HG02571 (cell line): ENCODE results near the gene ATP8A2.

ENCODE experiments used
- ATAC-seq: cut with Tn5 transposase; IDR thresholded peaks from one replicate; pipeline ENCODE4 v1.9.1; 2021; ENCODE audit warnings: mild to moderate bottlenecking, moderate library complexity; ENCODE audit not compliant: unreplicated experiment

Gene ATP8A2

DNA sequence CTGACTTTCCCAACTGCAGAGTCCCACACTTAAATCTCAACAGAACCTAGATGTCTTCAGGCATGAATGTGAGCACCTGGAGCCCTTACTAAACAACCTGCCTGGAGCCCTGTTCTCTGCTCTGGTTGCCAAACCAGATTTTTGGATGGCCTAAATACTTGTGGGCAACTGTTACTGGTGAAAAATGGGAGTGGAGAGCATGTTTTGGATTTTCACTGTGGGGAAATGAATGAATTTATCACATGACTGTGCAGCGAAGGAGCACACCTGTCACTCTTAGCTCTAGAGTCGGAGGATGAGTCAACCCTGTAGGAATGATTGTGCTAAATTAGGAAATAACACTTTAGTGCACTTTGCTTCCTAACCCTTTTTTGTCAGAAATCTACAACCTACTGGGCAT lies 649.7 kb downstream of the ATP8A2 start:
- ATAC-seq, result no peak

DNA sequence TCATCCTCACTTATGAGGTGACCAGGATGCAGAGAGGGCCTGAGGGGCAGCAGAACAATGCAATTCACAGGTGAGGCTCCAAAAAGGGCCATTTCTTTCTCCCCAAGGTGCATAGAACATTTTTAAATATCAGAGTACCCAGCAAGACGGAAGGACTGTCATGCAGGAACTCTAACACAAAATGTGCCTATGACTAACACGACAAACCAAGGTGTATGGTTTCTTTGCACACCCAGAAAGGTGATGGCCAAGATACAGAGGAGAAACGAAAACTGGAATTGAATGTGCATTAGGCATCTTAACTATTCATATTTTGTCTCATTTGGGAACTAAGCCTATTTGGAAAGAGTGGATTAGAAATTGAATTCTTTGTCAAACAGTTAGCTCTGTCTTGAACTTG lies 650.2 kb downstream of the ATP8A2 start:
- no peak for ATAC-seq

DNA sequence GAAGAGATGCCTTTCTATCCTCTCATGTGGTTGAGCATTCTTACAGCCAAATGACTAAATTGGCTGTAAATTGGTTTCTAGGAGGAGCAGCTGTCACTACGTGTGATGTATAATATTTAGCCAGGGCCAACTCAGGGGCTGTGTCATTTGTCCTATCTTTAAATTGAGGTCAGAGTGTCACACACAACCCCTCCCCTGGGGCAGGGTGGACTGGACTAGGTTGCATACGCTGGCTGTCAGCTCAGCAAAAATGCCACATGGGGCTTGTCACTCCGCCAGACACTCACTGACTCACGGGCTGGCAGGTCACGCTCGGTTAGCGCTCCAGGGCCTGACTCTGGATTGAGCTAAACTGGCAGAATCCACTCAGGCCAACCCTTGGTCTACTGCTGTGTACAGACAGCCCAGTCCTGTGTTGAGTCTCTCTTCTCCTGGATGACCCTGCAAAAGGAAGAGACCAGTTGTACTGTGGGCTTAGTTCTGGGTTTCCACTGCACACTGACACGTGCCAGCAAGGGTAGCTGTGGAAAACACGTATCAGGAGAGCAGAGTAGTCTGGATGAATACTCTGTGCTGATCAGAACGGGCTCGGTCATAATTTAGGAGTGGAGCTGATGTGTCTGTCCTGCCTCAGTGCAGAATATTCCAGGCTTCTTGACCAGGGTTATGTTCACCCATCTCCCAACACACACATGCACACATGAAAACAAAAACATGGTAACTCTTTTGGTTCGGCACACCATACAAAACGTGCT lies 650.9 kb downstream of the ATP8A2 start:
- no peak for ATAC-seq

DNA sequence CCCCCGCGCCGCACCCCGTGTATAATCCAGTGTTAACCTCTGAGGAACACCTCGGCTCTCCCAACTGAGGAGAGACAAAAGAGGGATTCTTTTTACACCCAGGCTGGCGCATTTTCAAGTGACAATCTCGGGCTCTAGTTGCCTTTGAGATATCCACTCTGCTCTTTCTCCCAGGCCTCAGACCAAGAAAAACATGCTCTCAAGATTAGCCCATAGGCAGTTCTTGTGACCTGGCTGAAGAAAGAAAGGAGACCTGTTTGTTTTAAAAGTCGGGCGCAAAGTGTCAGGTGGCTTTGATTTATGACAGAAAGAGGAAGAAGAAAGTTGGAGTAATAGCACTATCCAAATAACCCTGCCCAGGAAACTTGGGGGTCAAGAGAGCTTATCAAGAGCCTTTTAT lies 652.8 kb downstream of the ATP8A2 start:
- no peak for ATAC-seq

DNA sequence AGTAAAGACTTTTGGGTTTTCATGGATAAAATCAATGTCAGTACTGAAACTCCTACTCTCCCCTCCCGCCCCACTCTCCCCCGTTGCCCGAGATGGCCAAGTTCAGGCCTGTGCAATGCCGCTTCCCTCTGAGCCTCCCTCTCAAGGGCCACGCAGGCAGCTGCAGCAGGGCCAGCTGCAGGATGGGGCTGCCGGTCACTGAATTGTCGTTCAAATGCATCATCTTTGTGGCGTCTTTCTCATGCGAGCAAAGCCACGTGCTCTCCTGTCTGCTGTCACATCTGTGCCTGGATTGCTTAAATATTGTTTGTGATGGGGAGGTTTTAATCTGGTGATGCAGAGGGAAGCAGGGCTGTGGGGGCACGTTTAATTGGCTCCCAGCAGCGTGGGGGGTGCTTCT lies 653.4 kb downstream of the ATP8A2 start:
- no peak for ATAC-seq

DNA sequence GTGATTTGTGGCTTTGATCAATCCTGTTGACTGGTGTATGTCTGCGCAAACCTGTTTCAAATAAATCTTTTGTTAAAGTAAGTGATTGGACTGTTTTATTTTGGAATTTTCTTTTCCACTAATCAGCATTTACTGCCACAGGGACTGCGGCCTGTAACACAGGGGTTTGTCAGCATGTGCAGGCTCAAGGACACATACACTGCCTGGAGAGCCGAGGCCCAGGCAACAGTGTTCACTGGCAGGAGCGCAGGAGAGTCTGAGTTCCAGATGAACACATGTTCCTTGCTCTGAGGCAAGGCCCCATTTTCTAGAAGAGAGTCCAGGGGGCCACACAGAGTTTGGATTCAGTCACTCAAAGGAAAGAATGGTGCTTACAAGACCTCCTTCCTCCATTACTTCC lies 654.0 kb downstream of the ATP8A2 start:
- ATAC-seq, result no peak

DNA sequence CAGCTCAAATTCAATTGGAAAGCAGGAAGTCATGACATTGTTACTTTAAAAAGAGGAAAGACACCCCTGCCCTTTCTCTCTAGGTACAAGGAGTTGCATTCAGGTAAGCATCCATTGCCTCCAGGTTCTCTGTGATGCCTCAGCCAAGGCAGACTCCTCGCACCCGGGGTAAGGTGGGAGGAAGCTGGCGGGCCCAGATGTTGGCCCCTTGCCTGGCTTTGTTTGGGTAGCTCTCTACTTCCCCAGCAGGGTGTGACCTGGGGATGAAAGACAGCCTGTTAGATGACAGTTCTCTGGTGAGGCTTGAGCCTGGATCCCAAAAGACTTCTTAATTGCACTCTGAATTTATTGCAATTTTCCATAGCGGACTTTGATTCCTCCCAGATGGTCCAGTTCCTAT lies 654.4 kb downstream of the ATP8A2 start:
- no peak for ATAC-seq

DNA sequence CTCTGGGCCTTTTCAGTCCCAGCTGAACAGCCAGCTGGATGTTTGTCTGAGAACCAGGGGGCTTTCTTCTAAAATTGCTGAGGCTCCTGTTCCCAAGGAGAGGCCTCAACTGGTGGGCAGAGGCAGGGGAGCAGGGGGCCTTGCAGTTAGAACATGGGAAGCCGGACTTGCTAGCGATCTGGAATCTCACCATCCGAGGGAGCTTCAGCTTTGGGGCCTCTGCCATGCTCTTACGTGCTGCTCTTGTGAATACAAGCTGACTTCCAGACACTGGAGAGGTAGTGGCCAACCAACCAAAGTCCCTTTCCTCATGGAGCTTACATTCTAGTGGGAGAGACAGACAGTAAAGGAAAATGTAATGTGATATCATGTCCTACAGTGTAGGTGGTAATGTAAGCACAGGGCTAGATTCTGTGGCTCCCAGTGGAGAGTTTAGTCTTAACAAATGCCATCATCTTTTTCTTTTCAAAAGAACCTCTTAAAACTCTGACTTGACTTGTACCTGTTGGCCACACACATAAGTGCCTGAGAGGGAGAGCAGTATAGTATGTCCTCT lies 657.9 kb downstream of the ATP8A2 start:
- no peak for ATAC-seq

DNA sequence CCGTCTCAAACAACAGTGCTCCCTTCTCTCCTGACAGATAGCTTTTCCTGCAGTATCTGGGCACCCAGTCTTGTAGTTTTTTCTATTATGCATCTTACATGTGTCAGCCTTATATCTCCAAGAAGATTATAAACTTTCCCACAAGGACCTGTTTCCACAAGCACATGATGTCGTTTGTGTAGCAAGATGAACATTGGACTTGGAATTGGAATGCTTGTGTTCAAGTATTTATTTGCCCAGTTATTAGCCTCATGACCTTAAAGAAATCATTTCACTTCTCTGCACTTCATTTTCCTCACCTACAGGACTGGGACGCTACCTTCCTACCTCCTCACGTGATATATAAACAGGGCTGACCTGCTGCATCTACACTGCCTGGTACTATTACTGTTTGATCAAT lies 658.6 kb downstream of the ATP8A2 start:
- ATAC-seq, result no peak

DNA sequence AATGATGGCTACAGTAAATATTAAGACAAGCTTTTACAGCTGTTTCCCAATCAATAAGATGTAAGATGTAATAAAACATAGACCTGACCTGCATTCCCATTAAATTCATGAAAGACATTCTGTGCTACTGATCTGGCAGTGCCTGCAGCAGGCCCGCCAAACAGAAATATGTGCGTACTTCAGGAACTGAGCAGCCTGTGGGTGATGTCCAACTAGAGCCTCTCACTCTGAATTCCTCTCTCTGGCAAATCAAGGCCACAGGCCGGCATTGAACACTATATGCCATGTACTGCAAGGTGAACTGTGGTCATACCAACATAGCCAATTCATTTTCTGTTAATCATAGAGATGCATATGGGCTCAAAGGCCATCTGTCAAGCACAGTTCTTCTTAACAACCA lies 662.2 kb downstream of the ATP8A2 start:
- no peak for ATAC-seq

DNA sequence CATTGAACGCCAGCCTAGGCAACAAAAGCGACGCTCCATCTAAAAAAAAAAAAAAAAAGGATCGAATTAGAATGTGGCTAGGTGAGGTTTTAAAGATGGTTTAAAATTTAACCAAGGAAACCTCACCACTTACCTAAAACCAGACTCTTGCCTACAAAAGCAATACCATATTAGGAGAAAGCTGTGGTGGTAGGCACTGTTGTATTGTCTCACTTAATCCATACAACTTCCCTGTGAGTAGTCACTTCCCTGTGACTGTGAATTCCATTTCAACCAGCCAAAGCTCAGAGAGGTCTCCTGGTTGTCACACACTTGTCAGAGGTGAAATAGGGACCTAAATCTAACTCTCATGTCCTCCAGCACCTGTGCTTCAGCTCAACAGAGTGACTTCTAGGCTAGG lies 664.6 kb downstream of the ATP8A2 start:
- no peak for ATAC-seq

DNA sequence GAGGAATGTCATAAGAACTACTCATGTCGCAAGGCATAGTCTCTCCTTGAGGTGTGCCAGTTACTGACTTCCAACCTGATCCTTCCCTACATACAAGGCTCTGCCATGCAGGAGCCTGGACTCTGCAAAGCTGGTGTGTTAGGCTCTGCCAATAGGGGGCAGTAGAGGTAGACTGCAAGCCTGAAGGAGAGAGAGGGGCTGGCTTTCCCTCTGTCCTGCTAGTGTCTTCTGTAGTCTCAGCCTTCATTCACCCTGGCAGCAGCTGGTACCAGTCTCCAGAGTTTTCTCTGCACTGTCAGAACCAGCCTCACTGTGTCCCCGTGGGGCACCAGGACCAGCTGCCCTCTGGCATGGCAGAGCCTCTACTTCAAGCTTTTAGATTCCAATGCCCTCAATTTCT lies 665.5 kb downstream of the ATP8A2 start:
- no peak for ATAC-seq

DNA sequence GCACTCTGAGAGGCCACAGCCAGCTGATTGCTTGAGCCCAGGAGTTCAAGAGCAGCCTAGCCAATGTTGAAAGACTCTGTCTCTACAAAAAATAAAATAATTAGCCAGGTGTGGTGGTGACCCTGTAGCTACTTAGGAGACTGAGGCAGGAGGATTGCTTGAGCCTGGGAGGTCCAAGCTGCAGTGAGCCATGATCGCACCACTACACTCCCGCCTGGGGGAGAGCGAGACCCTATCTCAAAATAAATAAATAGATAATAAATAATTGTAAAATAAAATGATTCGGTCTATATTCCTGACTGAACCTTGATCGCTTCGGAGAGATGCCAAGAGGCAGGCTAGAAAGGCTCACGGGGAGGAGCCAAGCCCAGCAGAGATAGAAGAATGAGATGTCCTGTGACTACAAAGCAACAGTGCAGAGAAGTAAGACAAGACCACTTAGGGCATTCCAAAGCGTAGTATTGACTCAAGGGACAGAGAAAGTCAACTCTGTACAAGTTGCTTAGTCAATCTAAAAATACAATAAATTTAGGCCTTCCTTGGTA lies 667.2 kb downstream of the ATP8A2 start:
- no peak for ATAC-seq

DNA sequence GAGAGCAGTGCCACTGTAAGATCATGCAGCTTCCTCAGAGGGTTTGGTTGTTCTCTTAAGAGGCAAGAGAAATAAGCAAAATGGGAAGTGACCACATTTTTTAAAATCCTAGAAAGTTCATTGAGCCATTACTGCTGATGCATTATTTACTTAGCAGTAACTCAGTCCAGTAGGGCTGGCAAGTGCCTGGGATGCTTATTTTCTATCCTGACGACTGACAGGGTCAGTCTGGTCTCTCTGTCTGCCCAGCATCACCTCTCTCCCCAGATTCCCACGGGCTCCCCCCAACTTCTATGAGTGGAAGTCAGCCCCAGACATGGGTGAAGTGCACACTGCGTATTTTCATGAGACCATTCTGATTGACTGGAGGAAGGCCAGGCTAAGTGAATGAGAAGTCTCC lies 669.7 kb downstream of the ATP8A2 start:
- ATAC-seq, result no peak

DNA sequence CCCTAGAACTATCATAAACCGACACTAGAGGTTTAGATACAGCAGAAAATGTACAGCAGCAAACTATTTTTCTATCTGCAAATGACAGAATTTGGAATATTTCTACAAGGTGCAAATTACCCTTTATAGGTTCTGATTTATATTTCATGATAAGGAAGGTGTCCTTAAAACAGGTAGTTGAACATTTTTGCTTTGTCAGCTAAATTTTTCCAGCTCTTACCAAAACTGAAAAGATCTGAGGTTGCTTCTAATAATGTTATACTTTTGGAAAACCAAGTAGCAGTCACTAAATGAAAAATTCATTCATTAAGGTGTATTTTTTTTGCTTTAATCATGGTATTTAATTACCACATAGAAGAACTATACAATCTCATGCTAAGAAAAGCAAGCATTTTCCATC lies 671.0 kb downstream of the ATP8A2 start:
- no peak for ATAC-seq

DNA sequence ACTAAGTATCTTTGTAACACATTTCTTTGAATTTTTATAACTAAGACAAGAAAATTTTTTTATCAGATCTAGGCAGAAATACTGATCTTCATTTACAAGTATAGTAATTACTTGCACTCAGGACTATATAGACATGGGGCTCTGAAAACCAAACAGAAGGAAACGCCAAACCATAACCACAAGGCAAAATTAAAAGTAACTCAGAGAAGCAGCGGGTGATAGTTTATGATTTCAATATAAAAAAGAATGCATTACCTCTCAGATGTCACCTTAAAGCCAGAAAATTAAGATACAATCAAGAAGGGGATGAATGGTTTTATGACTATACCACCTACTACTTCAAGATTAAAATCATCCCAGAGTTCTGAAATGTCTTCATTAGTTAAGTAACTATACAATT lies 673.4 kb downstream of the ATP8A2 start:
- no peak for ATAC-seq

DNA sequence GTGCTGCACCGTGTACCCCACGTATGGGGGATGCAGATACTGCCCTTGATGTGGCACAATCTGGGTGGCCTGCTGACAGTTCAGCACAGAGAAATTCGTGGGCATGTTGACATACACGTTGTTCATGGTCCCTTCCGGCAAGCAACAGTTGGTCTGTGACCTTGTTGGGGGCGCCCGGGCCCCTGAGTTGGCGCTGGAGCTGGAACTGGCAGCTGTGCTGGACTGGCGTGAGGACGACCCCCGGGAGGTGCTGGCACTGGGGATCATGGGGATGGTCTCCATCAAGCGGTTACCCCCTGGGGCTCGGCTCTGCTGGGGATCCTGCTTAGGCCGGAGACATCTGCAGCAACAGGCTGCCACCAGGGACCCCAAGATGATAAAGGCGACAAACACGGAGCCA lies 674.9 kb downstream of the ATP8A2 start:
- ATAC-seq, result no peak

DNA sequence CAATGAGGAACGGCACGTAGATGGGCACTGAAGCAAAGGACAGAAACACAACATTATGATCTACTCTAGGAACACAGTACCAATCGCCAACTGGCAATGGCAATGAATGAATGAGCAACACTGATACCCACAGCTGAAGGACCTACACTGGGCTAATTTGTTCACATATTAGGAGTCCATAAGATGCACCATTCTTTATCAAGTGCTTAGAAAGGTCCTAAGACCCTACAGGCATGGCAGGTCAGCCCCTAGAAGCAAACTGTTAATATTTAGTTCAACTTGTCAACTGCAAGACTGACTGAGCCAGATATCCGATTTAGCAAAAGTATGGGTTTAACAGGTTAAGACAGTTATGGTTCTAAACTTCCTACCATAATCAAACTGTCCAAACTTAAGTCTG lies 675.3 kb downstream of the ATP8A2 start:
- no peak for ATAC-seq

DNA sequence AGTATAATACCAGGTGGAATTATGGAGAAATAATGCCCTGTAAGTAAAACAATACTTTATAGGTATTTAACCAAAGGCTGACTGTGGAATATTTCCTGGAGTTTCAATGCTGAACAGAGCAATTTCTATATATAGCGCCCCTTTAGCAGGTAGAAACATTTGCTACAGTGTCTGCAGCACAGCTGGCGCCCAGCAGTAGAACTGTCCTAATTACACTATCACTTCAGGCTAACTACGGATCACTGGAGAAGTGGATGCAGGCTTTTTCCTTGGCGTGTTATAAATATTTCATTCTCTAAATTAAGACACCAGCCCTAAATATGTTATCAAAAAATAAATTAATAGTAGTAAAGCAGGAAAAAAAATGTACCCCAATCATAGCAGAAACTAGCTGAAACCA lies 677.0 kb downstream of the ATP8A2 start:
- no peak for ATAC-seq

DNA sequence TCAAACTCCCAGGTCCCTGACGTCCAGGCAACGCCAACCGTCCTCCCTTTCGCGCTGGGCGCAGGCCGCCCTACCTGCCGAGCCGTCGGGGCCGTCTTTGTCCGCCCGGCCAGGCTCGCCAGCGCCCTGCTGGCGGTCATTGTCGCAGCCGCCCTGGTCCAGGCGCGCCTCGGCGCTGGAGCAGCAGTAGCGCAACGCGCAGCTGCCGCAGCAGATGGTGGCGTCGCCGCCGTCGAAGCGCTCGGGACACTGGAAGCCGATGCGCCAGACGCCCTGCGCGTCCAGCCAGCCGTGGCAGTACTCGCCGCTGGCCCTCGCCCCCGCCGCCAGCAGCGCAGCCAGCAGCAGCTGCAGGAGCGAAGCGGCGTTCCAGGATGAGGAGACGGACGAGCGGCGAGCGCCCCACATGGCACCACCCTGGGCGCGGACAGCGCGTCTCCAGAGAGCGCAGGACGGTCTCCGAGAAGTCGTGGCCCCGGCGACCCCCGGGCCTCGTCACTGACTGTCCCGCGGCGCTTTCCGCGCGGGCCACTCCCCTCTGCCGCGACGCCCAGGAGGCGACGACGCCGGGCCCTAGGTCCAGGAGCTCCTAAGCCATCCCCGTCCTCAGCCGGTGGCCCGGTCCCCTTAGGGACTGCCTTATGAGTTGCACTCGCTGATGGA lies 678.9 kb downstream of the ATP8A2 start:
- ATAC-seq, result no peak

DNA sequence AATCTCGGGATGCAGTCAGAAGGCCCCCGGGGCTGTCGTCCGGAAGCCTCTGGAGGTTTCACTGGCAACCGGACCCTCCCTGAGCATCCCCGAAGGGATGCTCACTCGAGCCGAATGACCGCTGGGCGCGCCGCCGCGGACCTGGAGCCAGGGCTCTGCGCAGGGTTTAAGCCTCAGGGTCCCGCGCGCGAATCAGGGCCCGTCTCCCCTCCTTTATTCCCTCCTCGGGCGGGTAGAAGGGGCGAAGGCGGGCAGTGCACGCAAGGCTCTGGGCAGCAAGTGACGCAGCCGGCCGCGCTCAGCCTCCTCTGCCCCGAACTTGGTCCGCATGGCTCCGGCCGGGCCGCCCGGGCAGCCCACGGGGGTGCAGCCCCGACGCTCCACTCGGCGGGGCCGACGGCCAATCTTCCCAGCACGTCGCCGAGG lies 679.5 kb downstream of the ATP8A2 start:
- no peak for ATAC-seq

DNA sequence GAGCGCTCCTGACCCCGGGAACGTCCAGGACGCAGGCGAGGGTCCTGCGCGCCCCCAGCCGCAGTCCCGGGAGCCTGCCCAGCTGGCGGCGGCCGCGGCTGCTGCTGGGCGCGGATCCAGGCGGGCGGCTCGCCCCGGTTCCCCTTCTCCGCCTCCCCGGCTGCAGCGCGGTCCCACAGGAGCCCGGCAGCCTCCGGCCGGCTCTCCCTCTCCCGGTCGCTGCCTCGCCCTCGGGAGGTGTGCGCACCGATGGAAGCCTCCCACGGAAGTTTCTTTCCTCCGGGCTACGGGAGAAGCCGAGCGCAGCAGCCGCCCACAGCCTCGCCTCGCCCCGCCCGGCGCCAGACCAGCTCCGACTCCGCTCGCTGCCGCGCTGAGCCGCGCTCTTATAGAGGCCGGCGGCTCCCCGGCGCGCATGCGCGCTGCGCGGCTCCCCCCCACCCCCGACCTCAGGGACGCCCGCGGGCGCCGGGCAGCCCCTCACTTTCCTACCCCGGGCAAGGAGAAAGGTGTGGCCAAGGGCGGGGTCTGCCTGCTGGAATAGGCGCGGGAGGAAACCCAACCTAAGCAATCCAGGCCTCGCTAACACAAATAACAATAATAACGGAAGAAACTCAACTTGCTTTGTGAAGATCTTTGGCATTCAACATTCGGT lies 680.0 kb downstream of the ATP8A2 start, which contains the start of gene SHISA2:
TSS of gene SHISA2 (minus strand) at position 360 of the 655 bp plus-strand sequence. CDS start 1,041 bp downstream, outside the sequence.
- no peak for ATAC-seq
